Measurements from ENCODE around the gene ST8SIA5. TPM values are rescaled to one million over a fixed set of nuclear protein-coding genes. Genes with fewer than 3 reads are reported as not detected.

Gene ST8SIA5
- total and polyA plus RNA-seq, 2 experiments from 2014 or later: 3.3 to 4.8 TPM

- TF ChIP-seq CTCF (conservative IDR thresholded peaks at IDR 0.05; ENCODE audit: low read depth in 2 of 2): peak; percentile 28 to 44
- no peak for TF ChIP-seq REST (IDR thresholded peaks at IDR 0.05; ENCODE audit: unreplicated experiment)
Observed at GRCh38 chr18:46772357-46772756, 15.5 kb upstream of the ST8SIA5 start (continued).

GRCh38 chr18:46771141-46771540 lies 14.3 kb upstream of the ST8SIA5 start:
- H3K4me3 Mint-ChIP-seq: no peak overlapping the region
- no peak overlapping the region for H3K27ac Mint-ChIP-seq
- H3K27me3 Mint-ChIP-seq (ENCODE audit: insufficient read depth, low read depth, poor library complexity): no peaks in the 10 kb centered on the region

More at GRCh38 chr18:46771141-46771540, 14.3 kb upstream of the ST8SIA5 start:
- DNase-seq (ENCODE audit: low spot score) (no peak), ATAC-seq (no peak)
- H3F3A ChIP-seq (replicated peaks; ENCODE audit: low read depth): no peaks in the 10 kb centered on the region
- peaks cover 37% of the 10 kb centered on the region for H3K4me1 Mint-ChIP-seq
- no peaks in the 10 kb centered on the region for H3K27me3 ChIP-seq (ENCODE audit: insufficient read depth)
- H3K36me3 Mint-ChIP-seq (ENCODE audit: low read depth): no peaks in the 10 kb centered on the region
- H3K4me1 ChIP-seq (ENCODE audit: insufficient read depth): peaks cover 50% of the 10 kb centered on the region
- TF ChIP-seq ZNF462 (CRISPR knock-in tag; IDR thresholded peaks at IDR 0.05) (no peak), ZNF114 (CRISPR knock-in tag; IDR thresholded peaks at IDR 0.05) (no peak)
- no peaks in the 10 kb centered on the region for H3K79me2 ChIP-seq (replicated peaks; ENCODE audit: insufficient read depth)
- no peaks in the 10 kb centered on the region for H4K20me1 ChIP-seq (replicated peaks; ENCODE audit: insufficient read depth)
- no peak overlapping the region for H3K4me2 ChIP-seq
- H3K9me2 ChIP-seq (ENCODE audit: insufficient read depth): peaks cover 8% of the 10 kb centered on the region
- H3K27ac ChIP-seq (ENCODE audit: low read depth): no peak overlapping the region
- H3K36me3 ChIP-seq (ENCODE audit: insufficient read depth): no peaks in the 10 kb centered on the region
- no peaks in the 10 kb centered on the region; the same call in 2 of the 3 replicates for H3K9me3 Mint-ChIP-seq
- 0 out of 2 replicates have a peak overlapping the region, but pooled peaks have one; percentile 14 for H2AFZ ChIP-seq
- H3K4me3 ChIP-seq: no peak overlapping the region
